B cell (primary cell): ENCODE results near the gene SEC14L6. TPM values are rescaled to one million over a fixed set of nuclear protein-coding genes. Genes with fewer than 3 reads are reported as not detected.

Experiments
- ATAC-seq: fragments of 200-7000 bp; cut with Tn5 transposase; one replicate; pipeline ENCODE4 v1.10.0; 2021; ENCODE audit warnings: low read depth, mild to moderate bottlenecking, moderate number of reproducible peaks, moderate library complexity
- CTCF ChIA-PET: fragments of 350-600 bp; sonication (Branson Sonifier 250); formaldehyde crosslinking; loops from one replicate; lab custom pipeline; 2021; ENCODE audit warnings: antibody characterized with exemption, inconsistent platforms; lab: Charles Lee
- POLR2A ChIA-PET: fragments of 350-600 bp; sonication (Branson Sonifier 250); formaldehyde crosslinking; loops from one replicate; lab custom pipeline; 2021; ENCODE audit warnings: antibody characterized with exemption; lab: Charles Lee
- DNase-seq: peaks from one replicate; pipeline ENCODE4 v3.0.0; 2013
- H2AFZ ChIP-seq: 2 replicates; pipeline ENCODE4 v1.6.1; 2012; ENCODE audit warnings: mild to moderate bottlenecking, low read depth, low read length; ENCODE audit not compliant: insufficient read depth, poor library complexity, severe bottlenecking
- H3K27ac ChIP-seq, 2 donors: 1 replicate in 1 of 2; 2 replicates in 1 of 2; pipeline ENCODE4 v1.5.1; 2012 to 2013; ENCODE audit warnings: low read length in 2 of 2, mild to moderate bottlenecking in 2 of 2, moderate library complexity in 1 of 2
- H3K27me3 ChIP-seq, 4 experiments: fragments of 200-600 bp in 1 of 4; sonication (generic) in 1 of 4; replicated peaks in 1 of 4; 1 replicate in 2 of 4; 2 replicates in 2 of 4; pipeline versions ENCODE4 v1.6.1 to v1.7.0; 2013 to 2016; ENCODE audit warnings: low read length in 3 of 4, mild to moderate bottlenecking in 2 of 4, mixed read lengths in 1 of 4, moderate library complexity in 1 of 4; ENCODE audit not compliant: insufficient read depth in 4 of 4, control insufficient read depth in 3 of 4; ENCODE audit errors: control extremely low read depth in 1 of 4
- H3K36me3 ChIP-seq, 2 experiments: replicated peaks in 1 of 2; 1 replicate in 1 of 2; 2 replicates in 1 of 2; pipeline versions ENCODE4 v1.6.1 to v1.7.1; 2013; ENCODE audit warnings: low read length in 1 of 2; ENCODE audit not compliant: insufficient read depth in 2 of 2, control insufficient read depth in 1 of 2; ENCODE audit errors: control extremely low read depth in 1 of 2, extremely low read depth in 1 of 2
- H3K4me1 ChIP-seq, 2 donors: fragments of 200-600 bp in 1 of 2; sonication (generic) in 1 of 2; 1 replicate in 1 of 2; 2 replicates in 1 of 2; pipeline versions ENCODE4 v1.5.1 to v1.6.1; 2013 to 2017; ENCODE audit warnings: low read length in 2 of 2; ENCODE audit not compliant: control insufficient read depth in 2 of 2, insufficient read depth in 2 of 2
- H3K4me2 ChIP-seq: replicated peaks from 2 replicates; pipeline ENCODE3; 2012; ENCODE audit warnings: mild to moderate bottlenecking, low read depth, low read length; ENCODE audit not compliant: poor library complexity, severe bottlenecking
- H3K4me3 ChIP-seq, 5 experiments: fragments of 200-600 bp in 1 of 5; sonication (generic) in 1 of 5; 1 replicate in 3 of 5; 2 replicates in 2 of 5; pipeline versions ENCODE4 v1.5.1 to v1.7.0; 2011 to 2016; ENCODE audit warnings: low read length in 4 of 5, mild to moderate bottlenecking in 4 of 5, low read depth in 2 of 5, control low read depth in 1 of 5, moderate library complexity in 1 of 5; ENCODE audit not compliant: insufficient read depth in 1 of 5; ENCODE audit errors: control extremely low read depth in 1 of 5, extremely low read depth in 1 of 5
- H3K79me2 ChIP-seq: fragments of 200-600 bp; sonication (generic); one replicate; pipeline ENCODE4 v1.6.0; 2016; ENCODE audit warnings: low read length; ENCODE audit not compliant: control insufficient read depth, insufficient read depth
- H3K9ac ChIP-seq: fragments of 200-600 bp; sonication (generic); 2 replicates; pipeline ENCODE4 v1.6.1; 2017; ENCODE audit warnings: mild to moderate bottlenecking, low read length, moderate library complexity
- H3K9me3 ChIP-seq, 3 donors: one replicate each; pipeline versions ENCODE4 v1.6.1 to v1.7.1; 2013; ENCODE audit warnings: low read length in 2 of 3; ENCODE audit not compliant: control insufficient read depth in 2 of 3, insufficient read depth in 1 of 3; ENCODE audit errors: control extremely low read depth in 1 of 3
- H4K20me1 ChIP-seq: 2 replicates; pipeline ENCODE4 v1.6.0; 2012; ENCODE audit warnings: mild to moderate bottlenecking, low read length; ENCODE audit not compliant: insufficient read depth, control insufficient read depth, poor library complexity, severe bottlenecking
- H3K27ac Mint-ChIP-seq: one replicate; pipeline ENCODE4 v1.8.0; 2021; ENCODE audit warnings: mixed read lengths
- H3K27me3 Mint-ChIP-seq: one replicate; pipeline ENCODE4 v1.8.0; 2021; ENCODE audit warnings: mixed read lengths
- H3K4me1 Mint-ChIP-seq: one replicate; pipeline ENCODE4 v1.8.0; 2021; ENCODE audit warnings: mixed read lengths
- H3K4me3 Mint-ChIP-seq: one replicate; pipeline ENCODE4 v1.8.0; 2021; ENCODE audit warnings: mixed read lengths
- H3K9me3 Mint-ChIP-seq: one replicate; pipeline ENCODE4 v1.8.0; 2022; ENCODE audit warnings: mixed read lengths; ENCODE audit not compliant: insufficient read depth
- CTCF ChIP-seq: fragments of 200-600 bp; IDR thresholded peaks from one replicate; pipeline ENCODE4 v1.8.0; 2022; ENCODE audit warnings: antibody characterized with exemption, mild to moderate bottlenecking
- EZH2 ChIP-seq: IDR thresholded peaks from 2 replicates; pipeline ENCODE4 v1.6.1; 2012; ENCODE audit warnings: borderline replicate concordance, low read depth, mild to moderate bottlenecking, moderate library complexity, low read length; ENCODE audit not compliant: insufficient read depth, poor library complexity, severe bottlenecking
- WGBS: methylation state at CpG from one replicate; pipeline ENCODE4 v1.1.5; 2013; ENCODE audit warnings: missing lambda C conversion rate; ENCODE audit not compliant: insufficient coverage; 5-methylcytosine and 5-hydroxymethylcytosine counted together
- intact Hi-C: fragments of 100-400 bp; cut with micrococcal nuclease; formaldehyde crosslinking; loops from one replicate; pipeline ENCODE4 v1.10.0; 2022
- polyA plus RNA-seq: library from polyadenylated mRNA; depleted of rRNA; stranded (reverse); fragments of >200 nt; gene quantifications from 2 replicates; pipeline ENCODE4 v1.2.3, GENCODE V29; 2012
- total RNA-seq, 2 donors: library from RNA; stranded (reverse); fragments of 120-200 nt in 1 of 2; gene quantifications; 1 replicate in 1 of 2; 2 replicates in 1 of 2; pipeline versions ENCODE4 v1.2.3 to v1.2.4, GENCODE V29; 2013 to 2022

Gene SEC14L6
- total and polyA plus RNA-seq, 2 donors (not counting 1 experiment from before 2014, with no cell fraction given) = not detected

GRCh38 chr22:30508216-30508615 is 38.3 kb downstream of the SEC14L6 start:
- Mint-ChIP-seq H3K4me1 (no peaks in the 10 kb centered on the region), H3K9me3 (no peaks in the 10 kb centered on the region), H3K4me3 (no peak overlapping the region), H3K27me3 (peaks cover 14% of the 10 kb centered on the region), H3K27ac (no peak overlapping the region)
- no peaks in the 10 kb centered on the region for H3K79me2 ChIP-seq
- no peaks in the 10 kb centered on the region for H3K36me3 ChIP-seq
- H3K9me3 ChIP-seq = peaks cover 0 to 11% (median 0%) of the 10 kb centered on the region in 3 donors
- CTCF ChIA-PET = interaction anchor here (0.7 kb wide), 1 partner anchor 15 kb away, joined by 3 read pairs; no protein-coding TSS in a partner anchor
- WGBS = 69% methylated on average over 3 of the region's 5 CpGs
- DNase-seq (no peak), ATAC-seq (no peak)
- H3K4me1 ChIP-seq = no peaks in the 10 kb centered on the region
- no peak overlapping the region for H3K4me3 ChIP-seq
- no peak overlapping the region for H3K9ac ChIP-seq
- H2AFZ ChIP-seq = no peak overlapping the region
- H3K27me3 ChIP-seq = peaks cover 0 to 14% (median 6%) of the 10 kb centered on the region in 4 experiments
- no peaks in the 10 kb centered on the region for H4K20me1 ChIP-seq
- H3K4me2 ChIP-seq = no peak overlapping the region
- no peak for TF ChIP-seq CTCF
- TF ChIP-seq EZH2 = no peak
- H3K27ac ChIP-seq = no peak overlapping the region
- intact Hi-C loops = no loop called here
- POLR2A ChIA-PET = no interaction called here

- Mint-ChIP-seq H3K9me3 (no peaks in the 10 kb centered on the region), H3K27ac (no peak overlapping the region), H3K27me3 (peaks cover 17% of the 10 kb centered on the region), H3K4me1 (no peaks in the 10 kb centered on the region), H3K4me3 (no peak overlapping the region)
- Histone ChIP-seq H3K4me1 (no peaks in the 10 kb centered on the region), H3K27me3 (peaks cover 0 to 15% (median 7%) of the 10 kb centered on the region in 4 experiments), H3K79me2 (no peaks in the 10 kb centered on the region), H3K9me3 (peaks cover 0 to 11% (median 0%) of the 10 kb centered on the region in 3 donors), H3K9ac (no peak overlapping the region), H3K4me3 (no peak overlapping the region), H3K4me2 (no peak overlapping the region), H3K27ac (no peak overlapping the region), H4K20me1 (no peaks in the 10 kb centered on the region), H2AFZ (no peak overlapping the region), H3K36me3 (no peaks in the 10 kb centered on the region)
- intact Hi-C loops = no loop called here
- ChIA-PET POLR2A (no interaction called here), CTCF (no interaction called here)
- ATAC-seq = no peak
- no CpG with 5 or more reads among the region's 4 CpGs for WGBS
- no peak for DNase-seq
- no peak for TF ChIP-seq EZH2
- no peak for TF ChIP-seq CTCF
These were observed 38.9 kb downstream of the SEC14L6 start for GRCh38 chr22:30507670-30508069.
